Spleen (tissue), 7 donors: ENCODE results near the gene RASA3.

Source experiments
- CTCF ChIP-seq, 11 experiments: fragments of 200-600 bp in 7 of 11; fragments of 450-650 bp in 4 of 11; sonication (generic) in 4 of 11; IDR thresholded peaks in 8 of 11; conservative IDR thresholded peaks in 3 of 11; 1 replicate in 7 of 11; 2 replicates in 4 of 11; pipeline versions ENCODE4 v1.4.0 to v1.8.0; 2016 to 2021; ENCODE audit warnings: antibody characterized with exemption in 11 of 11, inconsistent platforms in 4 of 11, mild to moderate bottlenecking in 1 of 11
- POLR2A ChIP-seq, 3 donors: fragments of 450-650 bp; IDR thresholded peaks; one replicate each; pipeline ENCODE4 v1.5.1; 2017; ENCODE audit warnings: antibody characterized with exemption in 3 of 3, mild to moderate bottlenecking in 1 of 3
- donor health status: DM: no; HTN: no; CAD: no; lungs with moderate emphysema.
- donor health status: DM: no; HTN: no; CAD: no.
- donor health status: DM: no; HTN: no; CAD: no.

GRCh38 chr13:114152285-114152645 lies 19.8 kb upstream of the RASA3 start:
- TF ChIP-seq POLR2A (IDR thresholded peaks at IDR 0.05) (no peak), CTCF (IDR thresholded peaks at IDR 0.05 in 8 of 11, conservative IDR thresholded peaks at IDR 0.05 in 3 of 11) (no peak)
